ENCODE results near the gene IGHMBP2.

IGHMBP2 gene

GRCh38 chr11:68974421-68975194 lies 70.9 kb downstream of the IGHMBP2 start:
- H2AFZ ChIP-seq (ENCODE audit: low read length) = no peak overlapping the region
- TF ChIP-seq CTCF (IDR thresholded peaks at IDR 0.05; ENCODE audit: low read length) (no peak), EZH2 (IDR thresholded peaks at IDR 0.05; ENCODE audit: borderline replicate concordance, low read length) (no peak)
- no peak overlapping the region for H3K4me3 ChIP-seq (ENCODE audit: low read depth, low read length, poor library complexity, severe bottlenecking)

GRCh38 chr11:68976095-68976494 lies 72.4 kb downstream of the IGHMBP2 start:
- H3K36me3 ChIP-seq (ENCODE audit: insufficient read depth, low read length) = no peaks in the 10 kb centered on the region
- no peaks in the 10 kb centered on the region for H3K79me2 ChIP-seq (ENCODE audit: insufficient read depth, low read length)
- H3K4me1 ChIP-seq (ENCODE audit: insufficient read depth, low read length, severe bottlenecking) = no peaks in the 10 kb centered on the region
- H3K9me2 ChIP-seq (ENCODE audit: low read depth, low read length) = no peaks in the 10 kb centered on the region
- H3K9ac ChIP-seq (ENCODE audit: low read length) = no peak overlapping the region
- no peak overlapping the region for H3K4me3 ChIP-seq (ENCODE audit: low read depth, low read length, poor library complexity, severe bottlenecking)
- no peaks in the 10 kb centered on the region for H4K20me1 ChIP-seq (ENCODE audit: insufficient read depth, low read length)
- H3K27me3 ChIP-seq (ENCODE audit: insufficient read depth, low read length) = peaks cover 6% of the 10 kb centered on the region; the same call in 1 of the 2 replicates
- no peak overlapping the region for H2AFZ ChIP-seq (ENCODE audit: low read length)
- H3K27ac ChIP-seq (ENCODE audit: low read depth, low read length, poor library complexity, severe bottlenecking) = no peak overlapping the region
- H3F3A ChIP-seq (ENCODE audit: insufficient read depth, low read length) = no peaks in the 10 kb centered on the region
- no peak for TF ChIP-seq EZH2 (IDR thresholded peaks at IDR 0.05; ENCODE audit: borderline replicate concordance, low read length)
- no peak for TF ChIP-seq CTCF (IDR thresholded peaks at IDR 0.05; ENCODE audit: low read length)
- no peak overlapping the region for H3K4me2 ChIP-seq (ENCODE audit: low read length)
- no peaks in the 10 kb centered on the region for H3K9me3 ChIP-seq (ENCODE audit: low read length)

More at GRCh38 chr11:68974421-68975194, 70.9 kb downstream of the IGHMBP2 start:
- H3K9ac ChIP-seq (ENCODE audit: low read length) = no peak overlapping the region
- no peak overlapping the region for H3K4me2 ChIP-seq (ENCODE audit: low read length)
- H3K9me3 ChIP-seq (ENCODE audit: low read length) = no peaks in the 10 kb centered on the region
- no peak overlapping the region for H3K27ac ChIP-seq (ENCODE audit: low read depth, low read length, poor library complexity, severe bottlenecking)
- H3K9me2 ChIP-seq (ENCODE audit: low read depth, low read length) = no peaks in the 10 kb centered on the region
- H4K20me1 ChIP-seq (ENCODE audit: insufficient read depth, low read length) = no peaks in the 10 kb centered on the region
- no peaks in the 10 kb centered on the region for H3K4me1 ChIP-seq (ENCODE audit: insufficient read depth, low read length, severe bottlenecking)
- no peaks in the 10 kb centered on the region for H3F3A ChIP-seq (ENCODE audit: insufficient read depth, low read length)
- H3K36me3 ChIP-seq (ENCODE audit: insufficient read depth, low read length) = no peaks in the 10 kb centered on the region
- peaks cover 6% of the 10 kb centered on the region; the same call in 1 of the 2 replicates for H3K27me3 ChIP-seq (ENCODE audit: insufficient read depth, low read length)
- no peaks in the 10 kb centered on the region for H3K79me2 ChIP-seq (ENCODE audit: insufficient read depth, low read length)

GRCh38 chr11:68976563-68976962 lies 72.9 kb downstream of the IGHMBP2 start:
- Histone ChIP-seq H3K4me3 (ENCODE audit: low read depth, low read length, poor library complexity, severe bottlenecking) (no peak overlapping the region), H3K36me3 (ENCODE audit: insufficient read depth, low read length) (no peaks in the 10 kb centered on the region), H3K27me3 (ENCODE audit: insufficient read depth, low read length) (peaks cover 6% of the 10 kb centered on the region; the same call in 1 of the 2 replicates), H3K79me2 (ENCODE audit: insufficient read depth, low read length) (no peaks in the 10 kb centered on the region), H2AFZ (ENCODE audit: low read length) (no peak overlapping the region), H3K4me2 (ENCODE audit: low read length) (no peak overlapping the region), H3K9me2 (ENCODE audit: low read depth, low read length) (no peaks in the 10 kb centered on the region), H3K9ac (ENCODE audit: low read length) (no peak overlapping the region), H3K4me1 (ENCODE audit: insufficient read depth, low read length, severe bottlenecking) (no peaks in the 10 kb centered on the region), H4K20me1 (ENCODE audit: insufficient read depth, low read length) (no peaks in the 10 kb centered on the region), H3K9me3 (ENCODE audit: low read length) (no peaks in the 10 kb centered on the region), H3K27ac (ENCODE audit: low read depth, low read length, poor library complexity, severe bottlenecking) (no peak overlapping the region), H3F3A (ENCODE audit: insufficient read depth, low read length) (no peaks in the 10 kb centered on the region)
- TF ChIP-seq EZH2 (IDR thresholded peaks at IDR 0.05; ENCODE audit: borderline replicate concordance, low read length) (no peak), CTCF (IDR thresholded peaks at IDR 0.05; ENCODE audit: low read length) (no peak)

All from OCI-LY1 (cell line).